Activated T-cell treated with anti-CD3 and anti-CD28 coated beads, Interleukin-2, amount 50 U/mL, for 72 hours (primary cell): ENCODE results near the gene DCAF15. TPM values are rescaled to one million over a fixed set of nuclear protein-coding genes. Genes with fewer than 3 reads are reported as not detected.
A peak's percentile ranks its signal among the peaks of the same experiment; 100 is the strongest.

Experiments used
- ATAC-seq, 2 donors: fragments of 150-1000 bp; cut with Tn5 transposase; replicated peaks in 1 of 2; 2 replicates each; pipeline ENCODE4 v1.10.0; 2021; ENCODE audit warnings: moderate library complexity in 2 of 2, mild to moderate bottlenecking in 1 of 2
- DNase-seq, 2 donors: peaks; one replicate each; pipeline ENCODE4 v3.0.0; 2021 to 2022; ENCODE audit warnings: mixed read lengths in 1 of 2
- H3K27ac Mint-ChIP-seq: one replicate; pipeline ENCODE4 v1.8.0; 2022; ENCODE audit warnings: mild to moderate bottlenecking, moderate library complexity, mixed read lengths
- H3K27me3 Mint-ChIP-seq: one replicate; pipeline ENCODE4 v1.8.0; 2022; ENCODE audit warnings: low read depth, mixed read lengths
- H3K36me3 Mint-ChIP-seq, 2 donors: one replicate each; pipeline ENCODE4 v1.8.0; 2022; ENCODE audit warnings: mixed read lengths in 2 of 2, mild to moderate bottlenecking in 1 of 2; ENCODE audit not compliant: insufficient read depth in 2 of 2
- H3K4me1 Mint-ChIP-seq: one replicate; pipeline ENCODE4 v1.8.0; 2022; ENCODE audit warnings: low read depth, mixed read lengths
- H3K4me3 Mint-ChIP-seq, 2 donors: one replicate each; pipeline ENCODE4 v1.8.0; 2022; ENCODE audit warnings: mild to moderate bottlenecking in 2 of 2, mixed read lengths in 2 of 2, moderate library complexity in 2 of 2
- H3K9me3 Mint-ChIP-seq, 2 donors: one replicate each; pipeline ENCODE4 v1.8.0; 2022; ENCODE audit warnings: mixed read lengths in 2 of 2
- total RNA-seq, 2 donors: library from RNA; stranded (reverse); gene quantifications; one replicate each; pipeline ENCODE4 v1.2.3, GENCODE V29; 2022

DCAF15 gene
- total RNA-seq, 2 donors from 2014 or later = 62.9 to 79.8 TPM

GRCh38 chr19:13935765-13936510, 16.4 kb upstream of the DCAF15 start:
- H3K9me3 Mint-ChIP-seq = no peaks in the 10 kb centered on the region
- no peak overlapping the region for H3K27ac Mint-ChIP-seq
- H3K27me3 Mint-ChIP-seq = peaks cover 7% of the 10 kb centered on the region
- peaks cover 7% of the 10 kb centered on the region for H3K4me1 Mint-ChIP-seq
- ATAC-seq = no peak
- no peak for DNase-seq
- H3K36me3 Mint-ChIP-seq = no peaks in the 10 kb centered on the region
- H3K4me3 Mint-ChIP-seq = no peak overlapping the region

- Mint-ChIP-seq H3K4me3 (no peak overlapping the region), H3K27me3 (peaks cover 7% of the 10 kb centered on the region), H3K9me3 (no peaks in the 10 kb centered on the region), H3K4me1 (peaks cover 7% of the 10 kb centered on the region), H3K27ac (no peak overlapping the region), H3K36me3 (no peaks in the 10 kb centered on the region)
- ATAC-seq (no peak), DNase-seq (no peak)
Measured at GRCh38 chr19:13937479-13938300, 14.6 kb upstream of the DCAF15 start.

GRCh38 chr19:13938301-13939064, 13.8 kb upstream of the DCAF15 start, which contains the start of gene PODNL1:
TSS of gene PODNL1 (minus strand) at chr19:13938417. CDS start at chr19:13938181, 236 bp downstream.
- DNase-seq (no peak), ATAC-seq (no peak)
- H3K27me3 Mint-ChIP-seq = peaks cover 7% of the 10 kb centered on the region
- H3K4me1 Mint-ChIP-seq = peaks cover 7% of the 10 kb centered on the region
- no peaks in the 10 kb centered on the region for H3K36me3 Mint-ChIP-seq
- H3K27ac Mint-ChIP-seq = no peak within 1 kb of the TSS
- no peaks in the 10 kb centered on the region for H3K9me3 Mint-ChIP-seq
- no peak within 1 kb of the TSS for H3K4me3 Mint-ChIP-seq

GRCh38 chr19:13942023-13942684, 10.2 kb upstream of the DCAF15 start:
- Mint-ChIP-seq H3K36me3 (no peaks in the 10 kb centered on the region), H3K27ac (no peak overlapping the region), H3K4me3 (no peak overlapping the region), H3K27me3 (peaks cover 6% of the 10 kb centered on the region), H3K9me3 (no peaks in the 10 kb centered on the region), H3K4me1 (no peaks in the 10 kb centered on the region)
- DNase-seq = no peak
- ATAC-seq = no peak

- no peaks in the 10 kb centered on the region for H3K9me3 Mint-ChIP-seq
- no peaks in the 10 kb centered on the region for H3K27me3 Mint-ChIP-seq
- DNase-seq (no peak), ATAC-seq (no peak)
- H3K36me3 Mint-ChIP-seq = no peaks in the 10 kb centered on the region
- H3K4me3 Mint-ChIP-seq = no peak overlapping the region
- H3K4me1 Mint-ChIP-seq = peaks cover 1% of the 10 kb centered on the region
- no peak overlapping the region for H3K27ac Mint-ChIP-seq
Measured at GRCh38 chr19:13946414-13946813, 5.9 kb upstream of the DCAF15 start.

- Mint-ChIP-seq H3K36me3 (peaks cover 0 to 5% of the 10 kb centered on the region in 2 donors), H3K9me3 (no peaks in the 10 kb centered on the region), H3K4me3 (no peak overlapping the region), H3K27ac (no peak overlapping the region), H3K27me3 (no peaks in the 10 kb centered on the region), H3K4me1 (peaks cover 18% of the 10 kb centered on the region)
- ATAC-seq (no peak), DNase-seq (no peak)
Measured at GRCh38 chr19:13951043-13951442, 1.3 kb upstream of the DCAF15 start.

- Mint-ChIP-seq H3K36me3 (peaks cover 0 to 5% of the 10 kb centered on the region in 2 donors), H3K4me3 (peak overlapping the region; percentile 99 to 100), H3K9me3 (no peaks in the 10 kb centered on the region), H3K27me3 (no peaks in the 10 kb centered on the region), H3K4me1 (peaks cover 18% of the 10 kb centered on the region), H3K27ac (peak overlapping the region; percentile 96)
- peak in 1 of 2 donors; percentile 5 for ATAC-seq
- no peak for DNase-seq
Measured at GRCh38 chr19:13951799-13952153, 533 bp upstream of the DCAF15 start.

- no peak for DNase-seq
Measured at GRCh38 chr19:13952931-13953531, 722 bp downstream of the DCAF15 start.

GRCh38 chr19:13954185-13954584, 1.9 kb downstream of the DCAF15 start:
- no peak for DNase-seq
- Mint-ChIP-seq H3K36me3 (peaks cover 0 to 10% of the 10 kb centered on the region in 2 donors), H3K4me1 (peaks cover 18% of the 10 kb centered on the region), H3K27ac (no peak overlapping the region), H3K9me3 (no peaks in the 10 kb centered on the region), H3K27me3 (no peaks in the 10 kb centered on the region), H3K4me3 (peak overlapping the region; percentile 99 to 100)
- no peak for ATAC-seq

More at GRCh38 chr19:13952931-13953531, 722 bp downstream of the DCAF15 start:
- Mint-ChIP-seq H3K27ac (peak overlapping the region; percentile 60), H3K27me3 (no peaks in the 10 kb centered on the region), H3K4me1 (peaks cover 18% of the 10 kb centered on the region), H3K4me3 (peak overlapping the region; percentile 99 to 100), H3K36me3 (peaks cover 0 to 8% of the 10 kb centered on the region in 2 donors), H3K9me3 (no peaks in the 10 kb centered on the region)
- no peak for ATAC-seq

GRCh38 chr19:13955662-13956364, 3.5 kb downstream of the DCAF15 start:
- DNase-seq (no peak), ATAC-seq (no peak)
- H3K4me3 Mint-ChIP-seq = no peak overlapping the region
- peaks cover 0 to 11% of the 10 kb centered on the region in 2 donors for H3K36me3 Mint-ChIP-seq
- peaks cover 18% of the 10 kb centered on the region for H3K4me1 Mint-ChIP-seq
- no peak overlapping the region for H3K27ac Mint-ChIP-seq
- H3K27me3 Mint-ChIP-seq = no peaks in the 10 kb centered on the region
- H3K9me3 Mint-ChIP-seq = no peaks in the 10 kb centered on the region

GRCh38 chr19:13956365-13956744, 4.0 kb downstream of the DCAF15 start:
- H3K36me3 Mint-ChIP-seq = peaks cover 0 to 12% of the 10 kb centered on the region in 2 donors
- no peak for ATAC-seq

GRCh38 chr19:13957051-13957450, 4.7 kb downstream of the DCAF15 start:
- Mint-ChIP-seq H3K9me3 (no peaks in the 10 kb centered on the region), H3K4me3 (no peak overlapping the region), H3K4me1 (peaks cover 11% of the 10 kb centered on the region), H3K27me3 (no peaks in the 10 kb centered on the region), H3K36me3 (peaks cover 0 to 14% of the 10 kb centered on the region in 2 donors), H3K27ac (no peak overlapping the region)
- ATAC-seq (no peak), DNase-seq (no peak)

More at GRCh38 chr19:13956365-13956744, 4.0 kb downstream of the DCAF15 start:
- no peaks in the 10 kb centered on the region for H3K9me3 Mint-ChIP-seq
- DNase-seq = no peak
- H3K4me3 Mint-ChIP-seq = no peak overlapping the region
- H3K27me3 Mint-ChIP-seq = no peaks in the 10 kb centered on the region
- H3K4me1 Mint-ChIP-seq = peaks cover 18% of the 10 kb centered on the region
- no peak overlapping the region for H3K27ac Mint-ChIP-seq
